Stomach (tissue), 9 donors: Measurements from ENCODE around the gene IDNK. TPM values are rescaled to one million over a fixed set of nuclear protein-coding genes. Genes with fewer than 3 reads are reported as not detected.

Experiments
- DNase-seq, 2 donors: peaks; one replicate each; pipeline versions ENCODE4 v3.0.0 to v3.0.0-alpha.2; 2013 to 2019
- H3K27ac ChIP-seq, 5 donors: fragments of 200-600 bp in 4 of 5; sonication (generic) in 4 of 5; one replicate each; pipeline ENCODE4 v1.5.1; 2013 to 2019; ENCODE audit warnings: mild to moderate bottlenecking in 1 of 5, moderate library complexity in 1 of 5
- H3K27me3 ChIP-seq, 3 donors: fragments of 200-600 bp; sonication (generic); one replicate each; pipeline ENCODE4 v1.5.1; 2017 to 2019; ENCODE audit warnings: mixed run types in 1 of 3
- H3K36me3 ChIP-seq, 4 donors: fragments of 200-600 bp; sonication (generic); 1 replicate in 3 of 4; 2 replicates in 1 of 4; pipeline ENCODE4 v1.5.1; 2016 to 2019
- H3K4me1 ChIP-seq, 4 donors: fragments of 200-600 bp; sonication (generic); one replicate each; pipeline ENCODE4 v1.5.1; 2016 to 2019
- H3K4me3 ChIP-seq, 4 donors: fragments of 200-600 bp; sonication (generic) in 3 of 4; one replicate each; pipeline ENCODE4 v1.5.1; 2016 to 2019; ENCODE audit warnings: mild to moderate bottlenecking in 1 of 4
- H3K9me3 ChIP-seq, 4 donors: fragments of 200-600 bp; sonication (generic); one replicate each; pipeline ENCODE4 v1.5.1; 2016 to 2019
- EP300 ChIP-seq: sonication (generic); formaldehyde crosslinking; IDR thresholded peaks from one replicate; pipeline ENCODE4 v1.6.1; 2017; ENCODE audit warnings: antibody characterized with exemption
- POLR2A ChIP-seq, 4 donors: fragments of 450-650 bp; IDR thresholded peaks; one replicate each; pipeline ENCODE4 v1.6.1; 2016; ENCODE audit warnings: antibody characterized with exemption in 4 of 4, control low read depth in 2 of 4, mild to moderate bottlenecking in 1 of 4, moderate library complexity in 1 of 4
- POLR2AphosphoS5 ChIP-seq, 3 donors: sonication (generic); formaldehyde crosslinking; IDR thresholded peaks; one replicate each; pipeline ENCODE4 v1.6.1; 2016; ENCODE audit warnings: antibody characterized with exemption in 3 of 3
- WGBS, 5 donors: extraction: QIAGEN DNeasy Blood & Tissue Kit in 3 of 5; methylation state at CpG; one replicate each; pipeline versions ENCODE4 v1.1.5 to v1.1.7; 2013 to 2018; 5-methylcytosine and 5-hydroxymethylcytosine counted together
- intact Hi-C: fragments of 100-400 bp; cut with DNase I; formaldehyde crosslinking; loops from one replicate; pipeline ENCODE4 v1.15.1; 2023; ENCODE audit warnings: low total_unique reads
- polyA plus RNA-seq, 3 donors: library from polyadenylated mRNA; stranded (reverse); fragments of 200-250 nt; gene quantifications; one replicate each; pipeline ENCODE4 v1.2.3, GENCODE V29; 2013
- total RNA-seq, 5 donors: library from RNA; depleted of rRNA; stranded (reverse); fragments of >200 nt; gene quantifications; one replicate each; pipeline versions ENCODE4 v1.1.0 to v1.2.3, GENCODE V29; 2014 to 2016
- TF ChIP-seq, protein P1 (sequence below), 7 experiments: fragments of 450-650 bp in 4 of 7; fragments of 200-600 bp in 3 of 7; sonication (generic) in 3 of 7; IDR thresholded peaks; one replicate each; pipeline ENCODE4 v1.5.1; 2016 to 2019; ENCODE audit warnings: antibody characterized with exemption in 7 of 7, control low read depth in 2 of 7, mild to moderate bottlenecking in 1 of 7
- donor health status: healthy with polysubstance abuse.
- donor health status: Bipolar disorder and iron deficiency.
- donor health status: healthy.

Gene IDNK
- total and polyA plus RNA-seq, 8 donors: 2.6 to 24.3 (median 8.0) TPM; not detected in 1

- no peaks in the 10 kb centered on the region for H3K27me3 ChIP-seq
- H3K36me3 ChIP-seq: peaks cover 0 to 11% (median 4%) of the 10 kb centered on the region in 4 donors
- no peak for DNase-seq
- no peak overlapping the region for H3K27ac ChIP-seq
- 92 to 98% (median 96%) methylated on average over 2 of the region's 2 CpGs for WGBS, 5 donors
- no peak overlapping the region for H3K4me3 ChIP-seq
- no peaks in the 10 kb centered on the region for H3K4me1 ChIP-seq
- TF ChIP-seq EP300 (no peak), POLR2A (IDR thresholded peaks at IDR 0.05) (no peak), POLR2AphosphoS5 (IDR thresholded peaks at IDR 0.05) (no peak)
- TF ChIP-seq, protein P1, sequence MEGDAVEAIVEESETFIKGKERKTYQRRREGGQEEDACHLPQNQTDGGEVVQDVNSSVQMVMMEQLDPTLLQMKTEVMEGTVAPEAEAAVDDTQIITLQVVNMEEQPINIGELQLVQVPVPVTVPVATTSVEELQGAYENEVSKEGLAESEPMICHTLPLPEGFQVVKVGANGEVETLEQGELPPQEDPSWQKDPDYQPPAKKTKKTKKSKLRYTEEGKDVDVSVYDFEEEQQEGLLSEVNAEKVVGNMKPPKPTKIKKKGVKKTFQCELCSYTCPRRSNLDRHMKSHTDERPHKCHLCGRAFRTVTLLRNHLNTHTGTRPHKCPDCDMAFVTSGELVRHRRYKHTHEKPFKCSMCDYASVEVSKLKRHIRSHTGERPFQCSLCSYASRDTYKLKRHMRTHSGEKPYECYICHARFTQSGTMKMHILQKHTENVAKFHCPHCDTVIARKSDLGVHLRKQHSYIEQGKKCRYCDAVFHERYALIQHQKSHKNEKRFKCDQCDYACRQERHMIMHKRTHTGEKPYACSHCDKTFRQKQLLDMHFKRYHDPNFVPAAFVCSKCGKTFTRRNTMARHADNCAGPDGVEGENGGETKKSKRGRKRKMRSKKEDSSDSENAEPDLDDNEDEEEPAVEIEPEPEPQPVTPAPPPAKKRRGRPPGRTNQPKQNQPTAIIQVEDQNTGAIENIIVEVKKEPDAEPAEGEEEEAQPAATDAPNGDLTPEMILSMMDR (IDR thresholded peaks at IDR 0.05): no peak
- intact Hi-C loops: no loop called here
- H3K9me3 ChIP-seq: no peaks in the 10 kb centered on the region
These were observed 10.7 kb downstream of the IDNK start for GRCh38 chr9:83633676-83634075.

- Histone ChIP-seq H3K27ac (no peak overlapping the region), H3K9me3 (no peaks in the 10 kb centered on the region), H3K36me3 (no peaks in the 10 kb centered on the region), H3K27me3 (no peaks in the 10 kb centered on the region), H3K4me3 (no peak overlapping the region), H3K4me1 (no peaks in the 10 kb centered on the region)
- no peak for DNase-seq
- intact Hi-C loops: no loop called here
- TF ChIP-seq, protein P1 (IDR thresholded peaks at IDR 0.05): no peak
- TF ChIP-seq EP300 (no peak), POLR2AphosphoS5 (IDR thresholded peaks at IDR 0.05) (no peak), POLR2A (IDR thresholded peaks at IDR 0.05) (no peak)
These were observed 13.9 kb downstream of the IDNK start for GRCh38 chr9:83636813-83637212.

DNA sequence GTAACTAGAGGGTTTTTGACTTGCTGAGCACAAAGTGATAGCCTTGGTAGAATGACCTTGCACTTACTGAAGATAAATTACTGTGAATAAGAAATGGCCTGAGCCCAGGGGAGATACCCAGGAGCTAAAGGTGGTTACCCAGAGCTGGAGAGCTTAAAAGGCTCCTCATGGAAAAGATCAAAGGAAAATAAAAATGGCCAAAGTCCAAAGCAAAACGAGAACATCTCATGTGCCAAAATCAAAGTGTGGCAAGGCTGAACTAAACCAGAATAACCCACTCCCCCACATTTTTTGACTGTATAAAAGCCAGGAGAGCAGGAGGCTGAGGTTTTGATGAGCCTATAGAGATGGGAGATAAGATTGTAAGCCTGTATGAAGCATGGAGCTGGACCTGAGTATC is 14.4 kb downstream of the IDNK start:
- DNase-seq: no peak
- Histone ChIP-seq H3K36me3 (no peaks in the 10 kb centered on the region), H3K4me3 (no peak overlapping the region), H3K4me1 (no peaks in the 10 kb centered on the region), H3K27me3 (no peaks in the 10 kb centered on the region), H3K9me3 (no peaks in the 10 kb centered on the region), H3K27ac (no peak overlapping the region)
- WGBS, 5 donors: 11 to 35% (median 25%) methylated on average over 1 of the region's 1 CpG
- intact Hi-C loops: no loop called here
- no peak for TF ChIP-seq POLR2AphosphoS5 (IDR thresholded peaks at IDR 0.05)
- TF ChIP-seq EP300: no peak
- TF ChIP-seq, protein P1 (IDR thresholded peaks at IDR 0.05): no peak
- no peak for TF ChIP-seq POLR2A (IDR thresholded peaks at IDR 0.05)

DNA sequence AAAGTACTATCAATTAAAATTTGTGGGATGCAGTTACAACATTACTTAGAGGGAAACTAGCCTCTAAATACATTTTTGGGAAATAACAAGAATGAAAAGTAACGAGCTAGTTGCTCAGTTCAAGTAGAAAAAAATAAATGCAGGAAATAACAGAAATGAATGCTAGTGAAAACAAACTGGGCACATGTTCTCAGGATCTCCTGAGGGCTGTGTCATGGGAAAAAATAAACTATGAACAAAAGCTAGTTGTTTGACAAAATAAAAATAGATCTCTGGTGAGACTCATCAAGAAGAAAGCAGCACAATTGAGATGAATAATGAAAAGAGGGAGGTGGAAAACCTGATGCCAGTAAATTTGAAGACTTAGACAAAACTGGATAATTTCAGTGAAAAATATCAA is 16.3 kb downstream of the IDNK start:
- H3K9me3 ChIP-seq: no peaks in the 10 kb centered on the region
- WGBS, 5 donors: 69 to 85% (median 72%) methylated on average over 1 of the region's 1 CpG
- no peaks in the 10 kb centered on the region for H3K4me1 ChIP-seq
- H3K27me3 ChIP-seq: no peaks in the 10 kb centered on the region
- H3K4me3 ChIP-seq: no peak overlapping the region
- DNase-seq: no peak
- intact Hi-C loops: no loop called here
- H3K27ac ChIP-seq: no peak overlapping the region
- no peak for TF ChIP-seq POLR2AphosphoS5 (IDR thresholded peaks at IDR 0.05)
- TF ChIP-seq POLR2A (IDR thresholded peaks at IDR 0.05): no peak
- TF ChIP-seq, protein P1 (IDR thresholded peaks at IDR 0.05): no peak
- TF ChIP-seq EP300: no peak
- peaks cover 0 to 13% (median 2%) of the 10 kb centered on the region in 4 donors for H3K36me3 ChIP-seq
